T-helper 1 cell treated with Interleukin-12 subunit alpha and Interleukin-12 subunit beta and Interleukin-4 antibody, amounts not matched to agents 30 μg/mL and 1 μg/mL, for 36 hours (primary cell): ENCODE results near the gene IL33.

Experiments
- H3K27ac Mint-ChIP-seq: one replicate; pipeline ENCODE4 v1.8.0; 2021; ENCODE audit warnings: mild to moderate bottlenecking, mixed read lengths
- H3K27me3 Mint-ChIP-seq: one replicate; pipeline ENCODE4 v1.8.0; 2021; ENCODE audit warnings: low read depth, mixed read lengths
- H3K36me3 Mint-ChIP-seq: one replicate; pipeline ENCODE4 v1.8.0; 2021; ENCODE audit warnings: low read depth, mixed read lengths
- H3K4me1 Mint-ChIP-seq: one replicate; pipeline ENCODE4 v1.8.0; 2021; ENCODE audit warnings: low read depth, mixed read lengths
- H3K4me3 Mint-ChIP-seq: one replicate; pipeline ENCODE4 v1.8.0; 2021; ENCODE audit warnings: mild to moderate bottlenecking, moderate library complexity, mixed read lengths
- H3K9me3 Mint-ChIP-seq: one replicate; pipeline ENCODE4 v1.8.0; 2021; ENCODE audit warnings: mixed read lengths

The IL33 gene

DNA sequence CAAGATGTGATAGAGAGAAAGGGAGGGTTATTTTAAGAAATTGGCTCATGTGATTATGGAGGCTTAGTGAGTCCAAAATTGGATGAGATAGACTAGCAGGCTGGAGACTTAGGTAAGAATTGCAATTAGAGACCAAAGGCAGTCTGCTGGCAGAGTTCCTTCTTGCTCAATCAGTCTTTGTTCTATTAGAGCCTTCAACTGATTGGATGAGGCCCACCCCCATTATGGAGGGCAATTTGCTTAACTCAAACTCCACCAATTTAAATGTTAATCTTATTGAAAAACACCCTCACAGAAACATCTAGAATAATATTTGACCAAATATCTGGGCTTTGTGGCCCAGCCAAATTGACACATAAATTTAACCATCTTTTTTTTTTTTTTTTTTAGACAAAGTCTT lies 88.6 kb downstream of the IL33 start:
- H3K4me1 Mint-ChIP-seq, result no peaks in the 10 kb centered on the region
- H3K27me3 Mint-ChIP-seq, result peaks cover 15% of the 10 kb centered on the region
- no peaks in the 10 kb centered on the region for H3K9me3 Mint-ChIP-seq
- H3K27ac Mint-ChIP-seq, result no peak overlapping the region
- no peak overlapping the region for H3K4me3 Mint-ChIP-seq
- H3K36me3 Mint-ChIP-seq, result no peaks in the 10 kb centered on the region

DNA sequence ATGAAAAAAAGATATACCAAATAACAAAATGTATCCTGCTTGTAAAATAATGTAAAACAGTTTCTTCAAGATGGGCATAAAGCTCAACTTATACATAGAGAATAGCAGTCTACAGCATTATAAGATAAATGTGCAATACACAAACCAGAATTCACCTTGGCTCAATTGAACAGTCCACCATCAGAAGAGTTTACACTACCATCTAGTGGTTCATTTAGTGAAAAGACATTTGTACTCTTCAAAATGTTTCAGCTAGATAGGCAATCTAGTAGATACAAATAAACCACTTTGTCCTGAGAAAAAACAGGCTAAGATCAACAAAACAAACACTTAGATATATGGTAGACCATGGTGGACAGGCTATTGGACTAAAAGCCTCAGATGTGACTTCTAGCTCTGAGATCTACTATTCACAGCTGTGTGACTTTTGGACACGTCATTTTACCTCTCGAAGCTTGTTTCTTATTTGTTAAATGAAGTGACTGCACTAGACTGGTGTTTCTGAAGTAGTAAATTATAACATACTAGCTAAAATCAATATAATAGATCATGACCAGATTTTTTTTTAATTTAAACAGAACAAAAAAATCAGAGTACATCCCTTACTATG lies 90.5 kb downstream of the IL33 start:
- Mint-ChIP-seq H3K9me3 (no peaks in the 10 kb centered on the region), H3K27ac (no peak overlapping the region), H3K4me1 (no peaks in the 10 kb centered on the region), H3K4me3 (no peak overlapping the region), H3K36me3 (no peaks in the 10 kb centered on the region), H3K27me3 (peaks cover 15% of the 10 kb centered on the region)
